ENCODE data around the gene RTKN2. TPM values are rescaled to one million over a fixed set of nuclear protein-coding genes. Genes with fewer than 3 reads are reported as not detected.

The RTKN2 gene
- total and polyA plus RNA-seq, 9 of the 15 experiments (the other 6 are each of a cell fraction or from before 2014, with no cell fraction given) = 0.03 to 0.11 (median 0.05) TPM; not detected in 2

DNA sequence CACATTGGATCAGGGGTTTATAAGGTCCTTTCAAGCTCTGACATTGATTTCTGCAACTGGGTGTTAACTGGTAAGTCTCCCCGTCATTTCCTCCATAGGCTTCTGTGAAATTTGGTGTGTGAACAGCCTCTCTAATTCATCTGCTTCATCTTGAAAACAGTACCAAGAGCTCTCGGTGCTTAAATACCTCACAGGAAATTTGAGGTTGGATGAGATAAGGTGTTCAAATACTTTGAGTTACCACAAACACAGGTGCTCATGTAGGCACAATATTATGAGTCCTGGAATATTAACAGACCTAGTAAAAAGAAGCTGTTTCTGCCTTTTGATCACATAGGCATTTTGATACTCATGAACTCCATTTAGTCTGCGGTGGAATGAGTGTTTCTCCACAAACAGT, 85.2 kb downstream of the RTKN2 start:
- in situ Hi-C loops (cut with MboI) (no loop called here), intact Hi-C loops (cut with micrococcal nuclease) (no loop called here)
- H3K4me2 ChIP-seq (ENCODE audit: insufficient read depth, low read length) = no peak overlapping the region
- CTCF ChIA-PET (ENCODE audit: low intra/inter-chr PET ratio) = no interaction called here
- no peaks in the 10 kb centered on the region for H4K20me1 ChIP-seq (replicated peaks; ENCODE audit: control insufficient read depth, insufficient read depth, low read length)
- POLR2A ChIA-PET = no interaction called here
- H3K9me3 ChIP-seq (replicated peaks; ENCODE audit: control insufficient read depth, insufficient read depth, low read depth, low read length) = no peaks in the 10 kb centered on the region
- H3K4me1 ChIP-seq (replicated peaks in 1 of 2; ENCODE audit: control insufficient read depth in 2 of 2, insufficient read depth in 2 of 2, low read length in 2 of 2) = no peaks in the 10 kb centered on the region
- H3K27me3 ChIP-seq (ENCODE audit: control insufficient read depth in 2 of 2, insufficient read depth in 2 of 2, low read length in 2 of 2) = peaks cover 0 to 4% of the 10 kb centered on the region in 2 experiments; a peak in 1 of 5 replicates
- ATAC-seq (no peak), DNase-seq (ENCODE audit: extremely low read depth in 1 of 4, low spot score in 3 of 4) (no peak), FAIRE-seq (peak; percentile 35)
- no peaks in the 10 kb centered on the region for H3K9me1 ChIP-seq (ENCODE audit: control insufficient read depth, insufficient read depth, low read length)
- H3K79me2 ChIP-seq (ENCODE audit: control insufficient read depth, insufficient read depth, low read length) = no peaks in the 10 kb centered on the region
- H2AFZ ChIP-seq (ENCODE audit: low read depth, low read length) = no peak overlapping the region
- H3K36me3 ChIP-seq (ENCODE audit: control insufficient read depth, insufficient read depth, low read length) = no peaks in the 10 kb centered on the region
- no peak overlapping the region for H3K27ac ChIP-seq (ENCODE audit: extremely low read depth, low read depth, low read length)
- no peak overlapping the region for H3K9ac ChIP-seq (ENCODE audit: insufficient read depth in 1 of 2, low read depth in 2 of 2, low read length in 2 of 2)
- no peak overlapping the region for H3K4me3 ChIP-seq
- WGBS (ENCODE audit: insufficient coverage, low coverage, missing lambda C conversion rate) = 9% methylated on average over 3 of the region's 3 CpGs
- BruUV-seq (replicated peaks) = no TSS peak
- TF ChIP-seq, protein P1, sequence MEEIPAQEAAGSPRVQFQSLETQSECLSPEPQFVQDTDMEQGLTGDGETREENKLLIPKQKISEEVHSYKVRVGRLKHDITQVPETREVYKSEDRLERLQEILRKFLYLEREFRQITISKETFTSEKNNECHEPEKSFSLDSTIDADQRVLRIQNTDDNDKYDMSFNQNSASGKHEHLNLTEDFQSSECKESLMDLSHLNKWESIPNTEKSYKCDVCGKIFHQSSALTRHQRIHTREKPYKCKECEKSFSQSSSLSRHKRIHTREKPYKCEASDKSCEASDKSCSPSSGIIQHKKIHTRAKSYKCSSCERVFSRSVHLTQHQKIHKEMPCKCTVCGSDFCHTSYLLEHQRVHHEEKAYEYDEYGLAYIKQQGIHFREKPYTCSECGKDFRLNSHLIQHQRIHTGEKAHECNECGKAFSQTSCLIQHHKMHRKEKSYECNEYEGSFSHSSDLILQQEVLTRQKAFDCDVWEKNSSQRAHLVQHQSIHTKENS (CRISPR knock-in tag; IDR thresholded peaks at IDR 0.05) = no peak
- TF ChIP-seq TCF7 (IDR thresholded peaks at IDR 0.05; ENCODE audit: borderline replicate concordance) (no peak), NR4A1 (CRISPR knock-in tag; IDR thresholded peaks at IDR 0.05) (no peak), NR4A1 (tag; IDR thresholded peaks at IDR 0.05) (no peak), SFPQ (IDR thresholded peaks at IDR 0.05; ENCODE audit: low read depth, low read length) (no peak), BMI1 (IDR thresholded peaks at IDR 0.05; ENCODE audit: low read length) (no peak), HOXB6 (CRISPR knock-in tag; IDR thresholded peaks at IDR 0.05; ENCODE audit: borderline replicate concordance) (no peak), PBX2 (CRISPR knock-in tag; IDR thresholded peaks at IDR 0.05; ENCODE audit: low read depth) (no peak), PBX2 (tag; conservative IDR thresholded peaks at IDR 0.05; ENCODE audit: low read depth) (no peak), E2F6 (IDR thresholded peaks at IDR 0.05; ENCODE audit: borderline replicate concordance in 1 of 2, extremely low read depth in 1 of 2, insufficient read depth in 1 of 2, insufficient read length in 1 of 2, low read depth in 1 of 2, low read length in 1 of 2, poor library complexity in 1 of 2, severe bottlenecking in 1 of 2) (no peak)
- TF ChIP-seq, protein P2, sequence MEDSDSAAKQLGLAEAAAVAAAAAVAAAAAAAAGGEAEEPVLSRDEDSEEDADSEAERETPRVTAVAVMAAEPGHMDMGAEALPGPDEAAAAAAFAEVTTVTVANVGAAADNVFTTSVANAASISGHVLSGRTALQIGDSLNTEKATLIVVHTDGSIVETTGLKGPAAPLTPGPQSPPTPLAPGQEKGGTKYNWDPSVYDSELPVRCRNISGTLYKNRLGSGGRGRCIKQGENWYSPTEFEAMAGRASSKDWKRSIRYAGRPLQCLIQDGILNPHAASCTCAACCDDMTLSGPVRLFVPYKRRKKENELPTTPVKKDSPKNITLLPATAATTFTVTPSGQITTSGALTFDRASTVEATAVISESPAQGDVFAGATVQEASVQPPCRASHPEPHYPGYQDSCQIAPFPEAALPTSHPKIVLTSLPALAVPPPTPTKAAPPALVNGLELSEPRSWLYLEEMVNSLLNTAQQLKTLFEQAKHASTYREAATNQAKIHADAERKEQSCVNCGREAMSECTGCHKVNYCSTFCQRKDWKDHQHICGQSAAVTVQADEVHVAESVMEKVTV (CRISPR knock-in tag; IDR thresholded peaks at IDR 0.05) = no peak
- TF ChIP-seq, protein P3, sequence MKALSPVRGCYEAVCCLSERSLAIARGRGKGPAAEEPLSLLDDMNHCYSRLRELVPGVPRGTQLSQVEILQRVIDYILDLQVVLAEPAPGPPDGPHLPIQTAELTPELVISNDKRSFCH (CRISPR knock-in tag; IDR thresholded peaks at IDR 0.05) = no peak
- TF ChIP-seq, protein P3 (tag; IDR thresholded peaks at IDR 0.05) = no peak

Measured in K562 (cell line).